GM12878 (cell line): ENCODE data around the gene DISP3. TPM values are rescaled to one million over a fixed set of nuclear protein-coding genes. Genes with fewer than 3 reads are reported as not detected.

ENCODE experiments used
- ATAC-seq: fragments of 200-7000 bp; cut with Tn5 transposase; 3 replicates; pipeline ENCODE4 v1.9.1; 2020; ENCODE audit warnings: mild to moderate bottlenecking, moderate library complexity
- BruUV-seq: library from RNA; stranded (reverse); fragments of 400-500 nt; replicated peaks from 2 replicates; lab custom pipeline; 2021; lab: Mats Ljungman, UMichigan
- CTCF ChIA-PET: fragments of 300-600 bp; sonication (Branson Sonifier 250); formaldehyde crosslinking; extraction: SDS; loops from one replicate; lab custom pipeline; 2021; ENCODE audit warnings: inconsistent platforms; lab: Yijun Ruan, JAX
- POLR2A ChIA-PET: fragments of 350-600 bp; formaldehyde crosslinking; extraction: SDS; loops from one replicate; lab custom pipeline; 2021; ENCODE audit warnings: inconsistent platforms; lab: Charles Lee
- RAD21 ChIA-PET: fragments of 300-600 bp; sonication (Branson Sonifier 250); formaldehyde crosslinking; loops from one replicate; lab custom pipeline; 2023; ENCODE audit warnings: antibody characterized with exemption; ENCODE audit not compliant: unreplicated experiment; lab: Charles Lee
- SMC1A ChIA-PET: fragments of 300-600 bp; sonication (Branson Sonifier 250); formaldehyde crosslinking; loops from one replicate; lab custom pipeline; 2023; ENCODE audit not compliant: unreplicated experiment, uncharacterized antibody; lab: Charles Lee
- DNase-seq: peaks from one replicate; pipeline ENCODE4 v3.0.0-alpha.2; 2011; ENCODE audit warnings: low read depth, low spot score
- FAIRE-seq: peaks from 3 replicates; lab custom pipeline; 2011; peaks lifted over from hg19 to GRCh38; lab: Jason Lieb, UNC
- H2AFZ ChIP-seq: 2 replicates; pipeline ENCODE4 v1.6.0; 2011; ENCODE audit warnings: low read depth, low read length, control low read depth; ENCODE audit not compliant: control insufficient read depth
- H3K27ac ChIP-seq: 2 replicates; pipeline ENCODE4 v1.5.1; 2011; ENCODE audit warnings: control low read depth; ENCODE audit not compliant: control insufficient read depth, insufficient read depth
- H3K27me3 ChIP-seq, 2 experiments: replicated peaks in 1 of 2; 2 replicates each; pipeline versions ENCODE4 v1.6.0 to v1.6.1; 2011; ENCODE audit warnings: low read length in 1 of 2; ENCODE audit not compliant: control insufficient read depth in 2 of 2, insufficient read depth in 2 of 2
- H3K36me3 ChIP-seq, 2 experiments: 2 replicates each; pipeline ENCODE4 v1.5.1; 2011; ENCODE audit warnings: low read length in 1 of 2; ENCODE audit not compliant: control insufficient read depth in 2 of 2, insufficient read depth in 2 of 2
- H3K4me1 ChIP-seq: 2 replicates; pipeline ENCODE4 v1.6.1; 2011; ENCODE audit warnings: mild to moderate bottlenecking, low read length, moderate library complexity, mixed read lengths; ENCODE audit not compliant: control insufficient read depth, insufficient read depth
- H3K4me2 ChIP-seq: 2 replicates; pipeline ENCODE4 v1.6.0; 2011; ENCODE audit warnings: control low read depth; ENCODE audit not compliant: control insufficient read depth, insufficient read depth
- H3K4me3 ChIP-seq: fragments of 200-600 bp; sonication (generic); 2 replicates; pipeline ENCODE4 v1.5.1; 2016
- H3K79me2 ChIP-seq: 2 replicates; pipeline ENCODE4 v1.6.0; 2011; ENCODE audit warnings: low read length; ENCODE audit not compliant: control insufficient read depth, insufficient read depth
- H3K9ac ChIP-seq: 2 replicates; pipeline ENCODE4 v1.8.0; 2011; ENCODE audit warnings: low read length, control low read depth, mixed read lengths; ENCODE audit not compliant: control insufficient read depth, insufficient read depth
- H3K9me3 ChIP-seq: replicated peaks from 3 replicates; pipeline ENCODE4 v1.5.1; 2011; ENCODE audit warnings: mild to moderate bottlenecking, low read length; ENCODE audit not compliant: control insufficient read depth, insufficient read depth
- H4K20me1 ChIP-seq: 2 replicates; pipeline ENCODE4 v1.6.0; 2011; ENCODE audit not compliant: control insufficient read depth, insufficient read depth
- ASH2L ChIP-seq: fragments of 300-600, 200-600 bp; sonication (generic); IDR thresholded peaks from 2 replicates; pipeline ENCODE4 v1.6.1; 2017; ENCODE audit warnings: low read depth, mild to moderate bottlenecking, borderline replicate concordance
- ATF2 ChIP-seq: IDR thresholded peaks from 2 replicates; pipeline ENCODE4 v1.6.1; 2012; ENCODE audit warnings: low read length, inconsistent platforms
- CBX5 ChIP-seq: sonication (generic); IDR thresholded peaks from 2 replicates; pipeline ENCODE4 v1.6.1; 2016; ENCODE audit warnings: low read depth, moderate library complexity, mild to moderate bottlenecking, inconsistent platforms
- HDAC2 ChIP-seq: fragments of 200-600 bp; sonication (generic); IDR thresholded peaks from 2 replicates; pipeline ENCODE4 v1.6.1; 2017
- IKZF1 ChIP-seq: fragments of 450-650 bp; conservative IDR thresholded peaks from 2 replicates; pipeline ENCODE4 v1.6.1; 2017; ENCODE audit warnings: antibody characterized with exemption, mild to moderate bottlenecking
- IKZF2 ChIP-seq, 2 experiments: fragments of 450-650 bp; IDR thresholded peaks; 2 replicates each; pipeline ENCODE4 v1.6.1; 2017; ENCODE audit warnings: mild to moderate bottlenecking in 2 of 2, moderate library complexity in 2 of 2
- IRF4 ChIP-seq: IDR thresholded peaks from 2 replicates; pipeline ENCODE4 v1.6.1; 2011; ENCODE audit warnings: low read depth, low read length
- JUNB ChIP-seq: IDR thresholded peaks from 2 replicates; pipeline ENCODE4 v1.6.1; 2016; ENCODE audit warnings: antibody characterized with exemption, mild to moderate bottlenecking
- MAX ChIP-seq: IDR thresholded peaks from 2 replicates; pipeline ENCODE4 v1.6.1; 2012; ENCODE audit warnings: low read depth, low read length, improper control_type of control experiment
- NFYA ChIP-seq: IDR thresholded peaks from 2 replicates; pipeline ENCODE4 v1.6.1; 2011; ENCODE audit warnings: low read depth, mild to moderate bottlenecking, low read length, improper control_type of control experiment, borderline replicate concordance
- SMC3 ChIP-seq: IDR thresholded peaks from 2 replicates; pipeline ENCODE4 v1.6.1; 2011; ENCODE audit warnings: low read length, improper control_type of control experiment, borderline replicate concordance
- SUPT20H ChIP-seq: IDR thresholded peaks from 2 replicates; pipeline ENCODE4 v1.6.1; 2011; ENCODE audit warnings: low read depth, mild to moderate bottlenecking, low read length, moderate library complexity, borderline replicate concordance; ENCODE audit not compliant: control insufficient read depth
- SUZ12 ChIP-seq: fragments of 200-600 bp; sonication (generic); IDR thresholded peaks from one replicate; pipeline ENCODE4 v1.6.1; 2018; ENCODE audit warnings: antibody characterized with exemption, mild to moderate bottlenecking; ENCODE audit not compliant: unreplicated experiment
- ZBED1 ChIP-seq: IDR thresholded peaks from 2 replicates; pipeline ENCODE4 v1.6.1; 2016; ENCODE audit warnings: borderline replicate concordance
- ZZZ3 ChIP-seq: IDR thresholded peaks from 2 replicates; pipeline ENCODE4 v1.6.1; 2011; ENCODE audit warnings: low read depth; ENCODE audit not compliant: control insufficient read depth, insufficient read length
- whole genome bisulfite sequencing: methylation state at CpG from one replicate; pipeline ENCODE4 v1.1.6; 2016; ENCODE audit warnings: low lambda C conversion rate; ENCODE audit not compliant: insufficient replicate concordance, insufficient coverage; ENCODE audit errors: missing lambda C conversion rate; 5-methylcytosine and 5-hydroxymethylcytosine counted together
- in situ Hi-C: fragments of 300-500 bp; cut with MboI; formaldehyde crosslinking; loops from 9 replicates; pipeline ENCODE4 v1.14.3; 2018; ENCODE audit warnings: mixed read lengths
- intact Hi-C: fragments of 100-400 bp; cut with micrococcal nuclease; formaldehyde crosslinking; loops from one replicate; pipeline ENCODE4 v1.14.2; 2022; ENCODE audit not compliant: unreplicated experiment
- polyA plus RNA-seq, 11 experiments: library from polyadenylated mRNA; depleted of rRNA in 4 of 11; unstranded in 6 of 11; stranded (reverse) in 5 of 11; fragments of >200 nt; fragmentation: Nextera tagmentation in 4 of 11; fragmentation: Illumina TruSeq in 1 of 11; extraction: Ambion mirVana in 4 of 11; extraction: Trizol in 1 of 11; gene quantifications; 1 replicate in 1 of 11; 2 replicates in 10 of 11; pipeline versions ENCODE4 v1.2.1 to v1.2.3, GENCODE V29; 2011 to 2016; ENCODE audit warnings: inconsistent platforms in 2 of 11, missing spikeins in 2 of 11, low read depth in 1 of 11
- total RNA-seq, 4 experiments: library from RNA; depleted of rRNA in 3 of 4; stranded (reverse); fragments of >200 nt in 3 of 4; fragmentation: Illumina TruSeq in 1 of 4; extraction: Trizol in 1 of 4; gene quantifications; 2 replicates each; pipeline versions ENCODE4 v1.2.1 to v1.2.3, GENCODE V29; 2013 to 2021

Gene DISP3
- total and polyA plus RNA-seq, 10 of the 15 experiments (the other 5 are each of a cell fraction or from before 2014, with no cell fraction given), result under 0.01 to 0.18 (median 0.09) TPM; not detected in 2

GRCh38 chr1:11447903-11448302 is 31.1 kb upstream of the DISP3 start:
- in situ Hi-C loops (no loop called here), intact Hi-C loops (no loop called here)
- ChIA-PET RAD21 (no interaction called here), POLR2A (no interaction called here), CTCF (no interaction called here), SMC1A (interaction anchor here (0.6 kb wide), 1 partner anchor 66 kb away, joined by 3 read pairs; no protein-coding TSS in a partner anchor)
- H3K4me2 ChIP-seq, result no peak overlapping the region
- DNase-seq (no peak), ATAC-seq (no peak), FAIRE-seq (no peak)
- no peaks in the 10 kb centered on the region for H3K36me3 ChIP-seq
- H4K20me1 ChIP-seq, result no peaks in the 10 kb centered on the region
- no peaks in the 10 kb centered on the region for H3K4me1 ChIP-seq
- no peaks in the 10 kb centered on the region for H3K79me2 ChIP-seq
- no peak for TF ChIP-seq IRF4
- TF ChIP-seq ZZZ3, result no peak
- TF ChIP-seq SUZ12, result no peak
- no peak for TF ChIP-seq SMC3
- TF ChIP-seq IKZF1, result no peak
- no peak overlapping the region for H2AFZ ChIP-seq
- no TSS peak for BruUV-seq
- no peaks in the 10 kb centered on the region for H3K9me3 ChIP-seq
- H3K27me3 ChIP-seq, result peaks cover 0 to 4% of the 10 kb centered on the region in 2 experiments; a peak in 2 of 4 replicates
- H3K9ac ChIP-seq, result no peak overlapping the region
- H3K27ac ChIP-seq, result no peak overlapping the region
- no peak overlapping the region for H3K4me3 ChIP-seq
- WGBS, result 50% methylated on average over 10 of the region's 10 CpGs

DNA sequence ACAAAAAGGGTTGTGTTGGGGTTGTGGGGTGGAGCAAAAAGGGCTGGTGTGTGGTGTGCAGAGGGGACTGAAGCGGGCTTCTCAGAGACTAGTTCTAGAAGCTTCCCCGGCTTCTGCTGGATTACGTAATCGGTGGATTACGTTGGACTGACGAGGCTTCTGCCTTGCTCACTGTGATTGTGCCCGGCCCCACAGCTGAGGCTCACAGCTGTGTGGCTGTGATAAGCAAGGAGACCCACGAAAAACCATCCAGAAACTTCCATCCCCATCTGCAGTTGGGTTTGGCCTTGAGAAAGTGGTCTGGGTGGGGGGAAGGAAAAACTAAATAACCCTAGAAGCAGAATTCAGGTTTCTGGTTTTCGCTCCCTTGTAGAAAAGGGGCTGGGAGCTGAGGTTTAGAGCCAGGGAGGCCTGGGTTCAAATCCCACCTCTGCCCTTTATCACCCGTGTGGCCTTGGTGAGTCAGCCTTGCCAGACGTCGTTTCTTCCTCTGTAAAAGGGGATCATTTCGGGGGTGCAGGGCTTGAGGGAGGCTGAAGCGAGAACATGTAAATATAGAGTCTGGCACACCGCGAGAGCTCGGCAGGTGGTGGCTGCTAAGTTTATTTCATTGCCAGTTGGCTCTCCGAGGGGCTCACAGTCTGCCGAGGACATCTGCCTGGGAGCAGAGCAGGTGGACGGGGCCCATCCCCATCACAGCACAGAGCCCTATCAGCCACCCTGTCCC is 30.4 kb upstream of the DISP3 start:
- Histone ChIP-seq H3K4me2 (no peak overlapping the region), H3K79me2 (no peaks in the 10 kb centered on the region), H4K20me1 (no peaks in the 10 kb centered on the region), H3K27ac (no peak overlapping the region), H3K36me3 (no peaks in the 10 kb centered on the region), H3K4me3 (no peak overlapping the region), H3K27me3 (peaks cover 0 to 4% of the 10 kb centered on the region in 2 experiments; a peak in 2 of 4 replicates), H3K9me3 (no peaks in the 10 kb centered on the region), H3K9ac (no peak overlapping the region), H2AFZ (no peak overlapping the region), H3K4me1 (no peaks in the 10 kb centered on the region)
- BruUV-seq, result no TSS peak
- ChIA-PET RAD21 (no interaction called here), POLR2A (no interaction called here), SMC1A (interaction anchor here (0.6 kb wide), 1 partner anchor 66 kb away, joined by 3 read pairs; no protein-coding TSS in a partner anchor), CTCF (no interaction called here)
- ATAC-seq (no peak), FAIRE-seq (no peak), DNase-seq (no peak)
- in situ Hi-C loops (no loop called here), intact Hi-C loops (no loop called here)
- 34% methylated on average over 20 of the region's 20 CpGs for WGBS
- TF ChIP-seq JUNB (no peak), ATF2 (no peak), SUPT20H (no peak), CBX5 (no peak), IKZF2 (IDR thresholded peaks at IDR 0.05) (no peak), ASH2L (no peak), SMC3 (no peak), MAX (no peak), ZBED1 (no peak), HDAC2 (no peak), NFYA (no peak)
